Gastrocnemius medialis (tissue), 4 donors: ENCODE data around the gene PTPRN2. TPM values are rescaled to one million over a fixed set of nuclear protein-coding genes. Genes with fewer than 3 reads are reported as not detected.
"Not testable (repeated sequence)": the region's sequence is repeated elsewhere in the genome, so short reads cannot be mapped to it uniquely, and the experiment has no call there.

Source experiments
- ATAC-seq, 2 donors: fragments of 150-250 bp; one replicate each; pipeline ENCODE4 v1.9.1; 2016
- DNase-seq, 2 donors: peaks; one replicate each; pipeline ENCODE4 v3.0.0-alpha.2; 2019
- H3K27ac ChIP-seq, 4 donors: fragments of 200-600 bp; sonication (generic); 1 replicate in 1 of 4; 2 replicates in 3 of 4; pipeline ENCODE4 v1.5.1; 2016 to 2018; ENCODE audit warnings: mild to moderate bottlenecking in 2 of 4, moderate library complexity in 1 of 4
- H3K27me3 ChIP-seq, 3 donors: fragments of 200-600 bp; sonication (generic) in 2 of 3; 1 replicate in 1 of 3; 2 replicates in 2 of 3; pipeline versions ENCODE4 v1.5.1 to v1.6.0; 2016 to 2019; ENCODE audit warnings: mild to moderate bottlenecking in 1 of 3, moderate library complexity in 1 of 3
- H3K36me3 ChIP-seq, 2 donors: fragments of 200-600 bp; sonication (generic) in 1 of 2; one replicate each; pipeline ENCODE4 v1.5.1; 2017 to 2018
- H3K4me1 ChIP-seq, 2 donors: fragments of 200-600 bp; sonication (generic) in 1 of 2; one replicate each; pipeline ENCODE4 v1.5.1; 2016 to 2017; ENCODE audit warnings: mild to moderate bottlenecking in 2 of 2
- H3K4me3 ChIP-seq, 4 donors: fragments of 200-600 bp; sonication (generic) in 3 of 4; 1 replicate in 1 of 4; 2 replicates in 3 of 4; pipeline ENCODE4 v1.5.1; 2016 to 2019; ENCODE audit warnings: mild to moderate bottlenecking in 2 of 4
- H3K9me3 ChIP-seq, 3 donors: fragments of 200-600 bp; sonication (generic) in 2 of 3; 1 replicate in 1 of 3; 2 replicates in 2 of 3; pipeline ENCODE4 v1.5.1; 2016 to 2019
- CTCF ChIP-seq, 5 experiments: fragments of 450-650 bp in 3 of 5; fragments of 200-600 bp in 2 of 5; sonication (generic) in 2 of 5; IDR thresholded peaks in 4 of 5; conservative IDR thresholded peaks in 1 of 5; 1 replicate in 4 of 5; 2 replicates in 1 of 5; pipeline ENCODE4 v1.5.1; 2016 to 2019; ENCODE audit warnings: antibody characterized with exemption in 5 of 5, mild to moderate bottlenecking in 3 of 5, moderate library complexity in 3 of 5
- POLR2A ChIP-seq, 2 donors: fragments of 450-650 bp; IDR thresholded peaks; one replicate each; pipeline ENCODE4 v1.6.1; 2017; ENCODE audit warnings: antibody characterized with exemption in 2 of 2, mild to moderate bottlenecking in 2 of 2, moderate library complexity in 2 of 2
- in situ Hi-C, 4 donors: fragments of 200-750 bp; cut with MboI; loops; one replicate each; pipeline versions ENCODE4 v1.15.0 to v1.8.0; 2017; ENCODE audit warnings: low sequenced_read_pairs in 4 of 4
- intact Hi-C: fragments of 100-400 bp; cut with DNase I; formaldehyde crosslinking; loops from one replicate; pipeline ENCODE4 v1.15.1; 2023; ENCODE audit warnings: low total_unique reads
- total RNA-seq, 4 donors: library from RNA; depleted of rRNA; stranded (reverse); fragments of >200 nt; gene quantifications; one replicate each; pipeline versions ENCODE4 v1.1.0 to v1.2.3, GENCODE V29; 2016

Gene PTPRN2
- under 1 TPM; 0.66 to 0.85 (median 0.81) TPM for total RNA-seq

GRCh38 chr7:158587162-158588084 lies at the start of gene PTPRN2:
TSS of gene PTPRN2 (minus strand) at chr7:158587823.
- intact Hi-C loops (no loop called here), in situ Hi-C loops (no loop called here)
- Histone ChIP-seq H3K4me3 (peak within 1 kb of the TSS in 3 of 4 donors; percentile 15 to 35 (median 35)), H3K27ac (no peak within 1 kb of the TSS), H3K27me3 (peaks cover 39 to 53% (median 49%) of the 10 kb centered on the region in 3 donors), H3K4me1 (peaks cover 0 to 6% of the 10 kb centered on the region in 2 donors), H3K9me3 (no peaks in the 10 kb centered on the region), H3K36me3 (no peaks in the 10 kb centered on the region)
- no peak for TF ChIP-seq POLR2A (IDR thresholded peaks at IDR 0.05)
- no peak for TF ChIP-seq CTCF (IDR thresholded peaks at IDR 0.05 in 4 of 5, conservative IDR thresholded peaks at IDR 0.05 in 1 of 5)
- peak in 1 of 2 donors; percentile 14 for DNase-seq
- ATAC-seq, result peak; percentile 42 to 68

- Histone ChIP-seq H3K4me3 (no peak overlapping the region), H3K36me3 (no peaks in the 10 kb centered on the region), H3K9me3 (no peaks in the 10 kb centered on the region), H3K27me3 (no peaks in the 10 kb centered on the region), H3K27ac (no peak overlapping the region), H3K4me1 (no peaks in the 10 kb centered on the region)
- in situ Hi-C loops (no loop called here), intact Hi-C loops (no loop called here)
- TF ChIP-seq CTCF (IDR thresholded peaks at IDR 0.05 in 4 of 5, conservative IDR thresholded peaks at IDR 0.05 in 1 of 5) (no peak), POLR2A (IDR thresholded peaks at IDR 0.05) (no peak)
- DNase-seq, result no peak
- no peak for ATAC-seq
Observed at GRCh38 chr7:158633055-158633956, 45.7 kb upstream of the PTPRN2 start.

- H3K4me1 ChIP-seq, result no peaks in the 10 kb centered on the region
- in situ Hi-C loops, result no loop called here
- intact Hi-C loops, result no loop called here
- no peaks in the 10 kb centered on the region for H3K9me3 ChIP-seq
- no peak overlapping the region for H3K4me3 ChIP-seq
- DNase-seq, result no peak
- TF ChIP-seq CTCF (IDR thresholded peaks at IDR 0.05 in 4 of 5, conservative IDR thresholded peaks at IDR 0.05 in 1 of 5), result no peak
- no peak for ATAC-seq
- H3K27me3 ChIP-seq, result no peaks in the 10 kb centered on the region
- no peaks in the 10 kb centered on the region for H3K36me3 ChIP-seq
- H3K27ac ChIP-seq, result no peak overlapping the region
Observed at GRCh38 chr7:158631574-158632195, 44.1 kb upstream of the PTPRN2 start.

GRCh38 chr7:158626289-158626688 lies 38.7 kb upstream of the PTPRN2 start:
- H3K9me3 ChIP-seq, DNase-seq, intact Hi-C loops, ATAC-seq, H3K27ac ChIP-seq, H3K27me3 ChIP-seq, H3K36me3 ChIP-seq, H3K4me1 ChIP-seq, in situ Hi-C loops, H3K4me3 ChIP-seq: not testable (repeated sequence)
